Liver (tissue), 2 donors: Measurements from ENCODE around the gene TNN.

Source experiments
- ATF3 ChIP-seq: IDR thresholded peaks from 2 replicates; pipeline ENCODE4 v1.6.1; 2016; ENCODE audit warnings: antibody characterized with exemption
- GABPA ChIP-seq, 2 donors: IDR thresholded peaks in 1 of 2; conservative IDR thresholded peaks in 1 of 2; 2 replicates each; pipeline ENCODE4 v1.6.1; 2016; ENCODE audit warnings: antibody characterized with exemption in 2 of 2, mild to moderate bottlenecking in 1 of 2, moderate library complexity in 1 of 2
- TAF1 ChIP-seq: conservative IDR thresholded peaks from 2 replicates; pipeline ENCODE4 v1.6.1; 2016; ENCODE audit warnings: antibody characterized with exemption, mild to moderate bottlenecking
- donor health status: healthy.

GRCh38 chr1:175023043-175023921 is 44.4 kb upstream of the TNN start, which contains the start of gene MRPS14:
- TF ChIP-seq ATF3 (peak; percentile 14), GABPA (IDR thresholded peaks at IDR 0.05 in 1 of 2, conservative IDR thresholded peaks at IDR 0.05 in 1 of 2) (peak in 1 of 2 donors; percentile 75), TAF1 (peak; percentile 79)
